ENCODE results near the gene FAIM2. TPM values are rescaled to one million over a fixed set of nuclear protein-coding genes. Genes with fewer than 3 reads are reported as not detected.
"Not testable (repeated sequence)": the region's sequence is repeated elsewhere in the genome, so short reads cannot be mapped to it uniquely, and the experiment has no call there.

FAIM2 gene
- total RNA-seq, 1 donor from 2014 or later, result 6.2 TPM

DNA sequence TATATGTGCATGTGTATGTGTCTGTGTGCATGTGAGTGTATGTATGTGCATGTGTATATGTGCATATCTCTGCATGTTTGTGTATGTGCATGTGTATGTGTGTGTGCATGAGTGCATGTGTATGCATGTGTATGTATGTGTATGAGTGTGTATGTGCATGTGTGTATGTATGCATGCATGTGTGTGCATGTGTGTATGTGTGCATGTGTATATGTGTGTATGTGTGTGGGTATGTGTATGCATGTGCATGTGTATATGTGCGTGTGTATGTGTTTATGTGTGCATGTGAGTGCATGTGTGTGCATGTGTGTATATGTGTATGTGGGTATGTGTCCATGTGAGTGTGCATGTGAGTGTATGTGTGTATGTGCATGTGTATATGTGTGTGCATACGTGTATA lies 24.6 kb downstream of the FAIM2 start:
- not testable (repeated sequence) for DNase-seq (ENCODE audit: low spot score)

- no peak for DNase-seq (ENCODE audit: low spot score)
These were observed 25.7 kb downstream of the FAIM2 start for GRCh38 chr12:49878021-49878420.

DNA sequence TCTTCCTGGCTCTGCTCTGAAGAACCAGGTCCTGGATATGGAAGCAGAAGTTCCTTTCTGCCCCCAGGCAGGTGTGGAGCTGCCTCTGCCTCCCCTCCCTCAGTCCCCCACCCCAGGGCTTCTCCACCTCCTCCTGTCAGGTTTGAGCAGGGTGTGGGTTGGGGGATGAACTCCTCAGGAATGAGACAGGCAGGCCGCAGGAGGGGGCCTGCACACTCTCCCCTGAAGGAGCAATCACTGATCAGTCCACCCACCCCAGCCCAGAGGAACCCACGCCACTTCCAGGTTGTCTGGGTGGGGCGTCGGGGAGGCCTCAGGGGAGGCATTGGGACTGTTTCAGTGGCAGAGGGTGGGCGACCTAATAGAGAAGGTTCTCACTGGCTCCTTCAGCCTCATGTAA lies 26.6 kb downstream of the FAIM2 start:
- DNase-seq (ENCODE audit: low spot score), result no peak

DNA sequence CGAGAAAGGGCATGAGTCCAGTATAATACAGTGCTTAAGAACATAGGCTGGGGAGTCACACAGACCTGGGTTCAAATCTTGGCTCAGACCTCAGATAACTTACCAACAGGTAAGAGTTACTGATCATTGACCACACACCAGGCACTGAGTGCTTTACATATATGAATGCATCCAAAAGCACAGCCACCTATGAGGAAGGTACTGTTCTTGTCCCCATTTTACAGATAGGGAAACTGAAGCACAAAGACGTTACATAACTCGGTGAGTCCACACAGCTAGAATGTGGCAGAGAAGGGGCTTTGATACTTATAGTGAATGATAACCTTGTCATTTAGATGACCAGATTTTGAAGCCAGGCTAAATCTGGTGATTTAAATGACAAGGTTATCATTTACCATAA lies 27.6 kb downstream of the FAIM2 start:
- no peak for DNase-seq (ENCODE audit: low spot score)

- peak; percentile 31 for DNase-seq (ENCODE audit: low spot score)
These were observed 28.5 kb downstream of the FAIM2 start for GRCh38 chr12:49875115-49875720.

- peak; percentile 18 for DNase-seq (ENCODE audit: low spot score)
These were observed 29.4 kb downstream of the FAIM2 start for GRCh38 chr12:49874142-49874897.

DNA sequence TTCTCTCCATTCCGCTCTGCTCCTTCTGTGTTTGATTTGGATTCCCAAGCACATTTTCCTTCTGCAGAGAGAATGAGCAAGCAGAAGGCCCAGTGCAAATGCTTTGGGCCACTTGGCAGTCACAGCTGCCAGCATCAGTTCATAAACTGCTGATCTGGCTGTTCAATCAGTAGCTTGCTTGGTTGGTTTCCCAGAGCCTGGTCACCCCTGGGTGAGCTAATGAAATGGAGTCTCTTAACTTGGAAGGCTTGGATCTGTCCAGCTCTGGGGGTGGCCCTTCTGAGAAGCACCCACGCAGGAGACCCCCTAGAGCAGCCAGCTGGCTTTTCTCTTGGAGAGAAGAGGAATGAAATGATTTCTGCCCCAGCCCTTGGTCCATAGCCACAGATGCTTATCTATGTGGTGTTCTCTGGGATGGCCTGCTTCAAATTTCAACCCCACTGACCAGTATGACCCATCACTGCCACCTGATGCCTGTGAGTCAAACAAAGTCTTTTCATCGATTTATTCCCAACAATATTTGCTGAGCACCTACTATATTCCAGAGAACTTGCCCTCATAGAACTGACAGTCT lies 30.3 kb downstream of the FAIM2 start:
- DNase-seq (ENCODE audit: low spot score), result no peak

DNA sequence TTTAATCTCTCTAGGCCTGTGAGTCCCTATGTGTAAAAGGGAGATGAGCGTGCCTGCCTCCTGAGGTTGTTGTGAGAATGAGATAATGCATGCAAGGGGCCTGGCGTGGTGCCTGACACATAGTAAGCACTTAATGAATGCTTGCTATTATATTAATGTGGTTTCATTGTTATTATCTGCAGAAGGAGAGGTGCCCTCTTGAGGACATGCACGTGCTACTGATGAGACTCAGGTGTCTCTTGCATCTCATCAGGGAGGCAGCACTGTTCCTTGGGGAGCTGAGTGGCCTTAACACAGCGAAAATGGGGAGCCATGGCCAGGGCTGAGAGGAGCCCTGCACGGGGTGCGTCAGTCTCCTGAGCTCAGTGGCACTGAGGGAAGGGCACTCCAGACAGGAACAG lies 30.9 kb downstream of the FAIM2 start:
- no peak for DNase-seq (ENCODE audit: low spot score)

DNA sequence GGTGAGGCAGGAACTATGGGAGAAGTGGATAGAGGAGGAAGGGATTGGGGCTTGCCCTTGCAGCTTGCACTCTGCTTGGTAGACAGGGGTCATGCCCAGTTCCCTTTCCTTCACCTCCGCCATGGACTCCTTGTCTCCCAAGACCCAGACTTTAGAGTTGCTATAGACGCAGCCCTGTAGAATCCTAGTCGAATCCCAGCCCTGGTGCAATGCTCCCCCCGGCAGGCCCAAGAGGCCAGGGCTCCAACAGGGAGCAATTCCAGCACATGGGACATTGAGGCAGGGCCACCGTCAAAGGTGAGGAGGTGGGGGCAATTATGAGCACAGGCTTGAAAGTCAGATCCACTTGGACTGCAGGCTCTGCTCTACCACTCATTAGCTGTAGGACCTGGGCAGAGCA lies 31.3 kb downstream of the FAIM2 start:
- DNase-seq (ENCODE audit: low spot score), result no peak

GRCh38 chr12:49871811-49872251 lies 31.9 kb downstream of the FAIM2 start:
- DNase-seq (ENCODE audit: low spot score), result not testable (repeated sequence)

- no peak for DNase-seq (ENCODE audit: low spot score)
These were observed 32.5 kb downstream of the FAIM2 start for GRCh38 chr12:49871263-49871561.

DNA sequence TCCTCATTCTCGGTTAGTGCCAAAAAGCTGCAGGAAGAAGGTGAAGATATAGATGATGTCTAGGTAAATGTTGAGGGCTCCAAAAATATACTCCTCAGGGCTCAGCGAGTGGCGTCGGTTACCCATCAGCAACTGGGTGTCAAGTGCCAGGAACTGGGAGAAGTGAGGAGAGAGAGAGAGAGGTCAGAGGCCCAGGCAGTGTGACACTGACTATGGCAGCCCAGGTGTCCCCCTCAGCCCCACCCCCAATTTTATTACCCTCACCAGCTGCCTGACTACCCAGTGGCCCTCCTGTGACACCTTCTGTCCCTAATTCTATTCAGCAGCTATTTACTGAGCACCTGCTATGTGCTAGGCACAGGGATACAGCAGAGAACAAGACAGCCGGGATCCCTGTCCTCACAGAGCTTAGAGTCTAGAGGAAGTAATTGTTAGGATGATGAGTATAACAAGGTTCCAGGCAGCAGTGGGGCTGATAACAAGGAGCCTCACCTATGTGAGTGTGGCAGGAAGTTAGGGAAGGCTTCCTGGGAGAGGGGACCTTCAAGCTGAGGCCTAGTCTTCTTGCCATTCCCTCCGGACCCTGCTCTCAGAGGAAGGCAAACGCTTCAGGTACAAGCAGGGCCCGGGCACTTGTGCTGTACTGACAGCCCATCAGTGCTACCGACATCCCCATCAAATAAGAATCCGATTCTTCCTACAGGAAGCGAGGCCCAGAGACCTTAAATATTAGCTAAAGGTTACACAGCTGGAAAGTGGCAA lies 33.0 kb downstream of the FAIM2 start:
- no peak for DNase-seq (ENCODE audit: low spot score)

DNA sequence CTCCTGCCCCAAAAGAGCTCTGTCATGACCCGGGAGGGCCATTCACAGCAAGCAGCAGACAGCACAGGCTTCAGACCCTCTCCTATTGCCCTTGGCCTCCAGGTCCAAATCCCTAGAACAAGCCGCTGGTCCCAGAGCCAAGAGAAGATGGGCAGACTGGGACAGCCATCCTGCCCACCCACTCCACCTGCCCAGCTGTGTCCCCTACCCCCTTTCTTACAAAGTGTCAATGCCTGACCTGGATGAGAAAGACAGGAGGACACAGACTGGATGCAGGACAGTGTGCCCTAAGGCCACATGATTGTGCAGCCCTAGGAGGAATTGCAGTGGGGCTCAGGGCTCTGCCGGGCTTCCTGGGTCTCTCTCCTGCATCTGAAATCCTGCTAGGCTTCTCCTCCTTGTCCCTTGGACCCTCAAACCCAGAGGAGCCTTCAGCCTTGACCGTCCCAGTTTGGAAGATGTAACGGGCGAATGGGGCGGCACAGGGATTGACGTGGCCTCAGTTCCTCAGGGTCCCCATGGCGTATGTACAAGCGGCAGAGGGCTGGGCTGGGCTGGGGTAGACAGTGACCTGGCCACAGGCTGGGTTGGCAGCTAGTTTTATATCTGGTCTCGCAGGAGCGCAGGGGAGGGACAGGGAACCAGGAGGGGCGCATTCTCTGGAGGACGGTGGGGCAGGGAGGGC lies 33.7 kb downstream of the FAIM2 start:
- DNase-seq (ENCODE audit: low spot score), result no peak

DNA sequence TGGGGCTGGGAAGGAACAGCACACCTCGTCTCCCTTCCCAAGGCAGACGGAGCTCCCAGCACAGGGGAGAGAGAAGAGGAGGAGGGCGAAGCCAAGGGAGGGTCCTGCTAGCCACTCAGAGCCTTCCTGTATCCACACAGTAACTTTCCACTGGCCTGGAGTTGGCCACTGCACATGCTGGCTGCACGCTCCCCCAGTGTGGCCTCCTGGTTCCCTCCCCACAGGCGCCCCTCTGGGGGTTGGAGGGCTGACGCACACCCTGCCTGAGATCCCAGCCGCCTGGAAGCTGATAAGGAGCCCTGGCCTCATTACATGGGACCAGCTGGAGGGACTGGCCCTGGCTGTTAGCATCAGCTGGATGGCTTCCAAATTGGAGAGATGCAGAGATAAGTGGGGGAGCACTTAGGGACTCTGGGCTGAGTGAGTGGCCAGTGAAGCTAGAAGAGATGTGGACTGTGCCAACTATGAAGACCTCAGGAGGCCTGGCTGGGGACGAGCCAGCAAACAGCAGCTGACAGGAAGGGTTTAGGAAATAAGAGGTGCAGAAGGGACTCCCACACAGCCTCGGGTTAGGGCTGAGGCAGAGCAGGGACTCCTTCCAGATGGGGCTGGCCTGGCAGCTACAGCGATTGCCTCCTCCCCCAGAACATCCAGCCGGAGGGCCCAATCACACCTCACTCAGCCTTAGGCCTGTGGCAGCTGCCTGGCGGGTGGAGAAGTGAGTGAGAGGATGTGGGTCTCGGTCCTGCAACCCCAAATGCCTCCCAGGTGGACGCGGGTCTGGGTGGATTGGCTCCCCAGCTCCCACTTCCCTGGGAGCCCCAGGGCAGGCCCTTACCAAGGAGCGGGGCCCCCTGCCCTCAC lies 34.5 kb downstream of the FAIM2 start:
- DNase-seq (ENCODE audit: low spot score), result peak; percentile 90

DNA sequence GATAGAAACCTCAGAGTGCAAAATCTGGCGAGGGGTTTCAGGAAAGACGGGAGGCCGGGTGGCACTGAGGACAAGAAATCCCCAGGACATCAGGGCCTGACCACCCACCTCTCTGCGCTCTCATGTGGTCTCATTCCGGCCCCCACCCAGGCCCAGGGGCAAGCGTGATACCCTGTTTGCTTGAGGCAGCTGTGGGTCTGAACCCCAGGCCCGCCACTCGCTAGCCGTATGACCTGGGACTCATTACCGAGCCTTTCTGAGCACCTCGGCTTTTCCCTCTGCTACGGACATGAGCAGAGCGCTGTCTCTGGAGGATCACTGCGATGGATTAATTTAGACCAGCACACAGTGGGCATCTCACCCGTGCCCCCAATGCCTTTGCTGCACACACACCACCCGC lies 35.3 kb downstream of the FAIM2 start:
- no peak for DNase-seq (ENCODE audit: low spot score)

DNA sequence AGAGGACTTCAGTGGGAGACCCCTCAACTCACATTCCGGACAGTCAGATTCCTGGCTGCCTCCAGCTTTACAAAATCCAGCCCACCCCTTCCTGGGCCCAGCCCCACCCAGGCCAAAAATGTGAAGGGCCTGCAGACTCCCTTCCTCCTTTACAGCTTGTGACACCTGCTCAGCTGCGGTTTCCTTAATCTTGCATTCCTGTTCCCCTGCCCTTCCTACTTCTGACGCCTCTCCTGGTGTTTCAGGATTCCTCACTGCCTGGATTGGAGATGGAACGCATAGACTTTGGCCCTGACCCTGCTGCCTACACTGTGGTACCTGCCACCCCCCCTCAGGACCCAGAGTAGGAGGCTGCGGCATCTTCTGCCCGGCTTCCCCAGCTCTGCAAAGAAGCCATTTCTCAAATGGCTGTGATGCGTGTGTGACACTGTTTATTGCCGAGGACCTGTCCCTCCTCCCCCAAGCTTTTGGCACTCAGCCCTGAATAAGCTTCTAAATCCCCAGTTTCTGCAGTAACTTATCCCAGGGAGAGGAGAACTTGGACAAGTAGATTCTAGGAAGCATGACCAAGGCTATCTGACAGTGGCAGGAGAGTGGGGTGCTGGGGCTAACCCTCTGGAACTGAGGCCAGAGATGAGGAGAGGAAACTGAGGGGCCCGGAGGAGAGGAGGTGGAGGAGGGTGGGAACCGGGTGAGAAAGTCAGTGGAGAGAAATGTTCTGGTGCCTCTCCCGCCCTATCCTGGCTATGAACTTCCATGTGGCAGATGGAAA lies 35.9 kb downstream of the FAIM2 start:
- DNase-seq (ENCODE audit: low spot score), result no peak

DNA sequence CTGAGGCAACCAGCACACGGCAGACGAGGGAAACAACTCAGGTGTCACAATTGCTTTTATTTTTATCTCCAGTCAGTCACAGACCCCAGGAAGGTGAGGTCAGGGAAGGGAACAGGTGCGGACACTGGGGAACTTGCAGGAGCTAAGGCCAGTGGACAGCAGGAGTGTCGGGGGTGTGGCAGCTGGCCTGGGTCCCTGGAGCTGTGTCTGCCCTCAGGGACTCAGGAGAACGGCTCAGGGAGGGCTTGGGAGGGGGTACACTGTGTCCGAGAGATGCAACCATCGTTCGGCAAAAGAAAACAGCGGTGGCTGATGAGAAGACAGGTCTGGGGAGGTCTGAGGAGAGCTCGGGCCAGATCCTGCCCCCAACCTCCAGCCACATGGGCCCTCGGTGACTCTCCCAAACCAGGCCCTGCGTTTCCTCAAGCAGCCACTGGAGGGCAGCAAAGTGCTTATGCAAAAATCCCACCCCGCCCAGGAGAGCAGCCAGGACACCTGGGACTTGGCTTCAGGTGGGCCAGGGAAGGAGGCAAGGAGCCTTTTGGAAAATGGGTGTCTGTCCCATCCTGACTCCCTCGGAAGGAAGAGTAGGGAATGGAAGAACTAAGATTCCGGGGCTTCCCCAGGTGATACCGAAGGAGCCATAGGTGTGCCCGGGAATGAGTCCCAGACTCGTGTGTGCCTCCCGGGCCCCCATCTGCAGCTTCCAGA lies 36.7 kb downstream of the FAIM2 start:
- DNase-seq (ENCODE audit: low spot score), result peak; percentile 78

- no peak for DNase-seq (ENCODE audit: low spot score)
These were observed 37.9 kb downstream of the FAIM2 start for GRCh38 chr12:49865782-49866135.

DNA sequence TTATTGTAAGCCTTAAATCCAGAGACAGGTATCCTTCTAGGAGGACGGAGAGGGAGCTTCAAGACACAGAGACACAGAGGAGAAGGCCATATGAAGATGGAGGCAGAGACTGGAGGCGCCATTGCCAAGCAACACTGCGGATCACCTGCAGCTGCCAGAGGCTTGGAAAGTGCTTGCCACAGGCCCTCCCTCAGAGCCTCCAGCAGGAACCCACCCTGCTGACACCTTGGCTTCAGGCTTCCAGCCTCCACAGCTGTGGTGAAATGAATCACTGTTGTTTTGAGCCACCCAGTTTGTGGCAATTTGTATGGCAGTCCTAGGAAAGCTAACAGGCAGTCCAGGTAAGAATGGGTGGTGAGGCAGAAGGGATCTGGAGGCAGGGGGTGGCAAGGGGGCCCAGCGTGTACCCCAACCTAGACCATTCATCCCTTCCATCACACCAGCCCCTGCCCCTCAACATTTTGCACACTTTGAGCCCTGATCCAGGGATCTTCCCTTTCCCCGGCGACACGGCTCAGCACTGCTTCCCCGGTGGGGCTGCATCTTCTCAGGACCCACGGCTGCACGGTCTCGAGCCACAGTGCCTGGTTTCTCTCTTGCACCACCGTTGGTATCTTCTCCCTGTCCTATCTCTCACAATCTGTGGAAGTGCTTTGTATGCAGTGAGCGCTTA lies 38.5 kb downstream of the FAIM2 start:
- DNase-seq (ENCODE audit: low spot score), result no peak
